Tibial nerve (tissue), 4 donors: ENCODE data around the gene INTS6L. TPM values are rescaled to one million over a fixed set of nuclear protein-coding genes. Genes with fewer than 3 reads are reported as not detected.

Experiments
- DNase-seq, 2 donors: peaks; one replicate each; pipeline ENCODE4 v3.0.0-alpha.2; 2019; ENCODE audit warnings: low spot score in 2 of 2
- H3K27ac ChIP-seq, 4 donors: fragments of 200-600 bp; sonication (generic) in 3 of 4; one replicate each; pipeline ENCODE4 v1.5.1; 2017 to 2019; ENCODE audit warnings: mild to moderate bottlenecking in 1 of 4
- H3K27me3 ChIP-seq, 2 donors: fragments of 200-600 bp; sonication (generic) in 1 of 2; one replicate each; pipeline versions ENCODE4 v1.5.1 to v1.6.0; 2017 to 2019
- H3K36me3 ChIP-seq, 3 donors: fragments of 200-600 bp; sonication (generic); one replicate each; pipeline ENCODE4 v1.5.1; 2018 to 2019
- H3K4me1 ChIP-seq, 4 donors: fragments of 200-600 bp; sonication (generic) in 3 of 4; one replicate each; pipeline ENCODE4 v1.5.1; 2017 to 2019
- H3K4me3 ChIP-seq, 4 donors: fragments of 200-600 bp; sonication (generic) in 3 of 4; one replicate each; pipeline ENCODE4 v1.5.1; 2017 to 2019; ENCODE audit warnings: mild to moderate bottlenecking in 1 of 4, moderate library complexity in 1 of 4
- H3K9me3 ChIP-seq, 4 donors: fragments of 200-600 bp; sonication (generic) in 3 of 4; one replicate each; pipeline ENCODE4 v1.5.1; 2017 to 2019
- CTCF ChIP-seq, 5 experiments: fragments of 200-600 bp in 3 of 5; fragments of 450-650 bp in 2 of 5; sonication (generic) in 3 of 5; IDR thresholded peaks; one replicate each; pipeline ENCODE4 v1.5.1; 2016 to 2019; ENCODE audit warnings: antibody characterized with exemption in 5 of 5, mild to moderate bottlenecking in 3 of 5, moderate library complexity in 2 of 5
- EP300 ChIP-seq, 2 donors: sonication (generic); formaldehyde crosslinking; IDR thresholded peaks; one replicate each; pipeline ENCODE4 v1.6.1; 2017; ENCODE audit warnings: antibody characterized with exemption in 2 of 2, mild to moderate bottlenecking in 1 of 2
- POLR2A ChIP-seq, 2 donors: fragments of 450-650 bp; IDR thresholded peaks; one replicate each; pipeline ENCODE4 v1.6.1; 2017; ENCODE audit warnings: antibody characterized with exemption in 2 of 2, mild to moderate bottlenecking in 2 of 2, moderate library complexity in 2 of 2
- WGBS, 2 donors: methylation state at CpG; one replicate each; pipeline ENCODE4 v1.1.5; 2018; 5-methylcytosine and 5-hydroxymethylcytosine counted together
- total RNA-seq, 4 donors: library from RNA; depleted of rRNA; stranded (reverse); fragments of >200 nt; gene quantifications; one replicate each; pipeline ENCODE4 v1.1.0, GENCODE V29; 2016

The INTS6L gene
- total RNA-seq, 4 donors from 2014 or later, result 12.1 to 34.3 (median 13.9) TPM

- no peak for DNase-seq
- H3K27ac ChIP-seq, result peak overlapping the region in 1 of 4 donors; percentile 20
- WGBS, 2 donors, result 44 to 45% methylated on average over 5 of the region's 5 CpGs
- no peak for TF ChIP-seq POLR2A (IDR thresholded peaks at IDR 0.05)
- no peak for TF ChIP-seq EP300 (IDR thresholded peaks at IDR 0.05)
- TF ChIP-seq CTCF (IDR thresholded peaks at IDR 0.05), result no peak
- peaks cover 0 to 6% of the 10 kb centered on the region in 2 donors for H3K27me3 ChIP-seq
- no peak overlapping the region for H3K4me3 ChIP-seq
- no peaks in the 10 kb centered on the region for H3K36me3 ChIP-seq
- H3K4me1 ChIP-seq, result peaks cover 0 to 6% (median 0%) of the 10 kb centered on the region in 4 donors
- no peaks in the 10 kb centered on the region for H3K9me3 ChIP-seq
Measured at GRCh38 chrX:135544338-135544948, 24.0 kb downstream of the INTS6L start.

GRCh38 chrX:135547767-135548166, 27.3 kb downstream of the INTS6L start:
- Histone ChIP-seq H3K4me3 (no peak overlapping the region), H3K4me1 (peaks cover 0 to 6% (median 0%) of the 10 kb centered on the region in 4 donors), H3K27me3 (peaks cover 0 to 12% of the 10 kb centered on the region in 2 donors), H3K36me3 (no peaks in the 10 kb centered on the region), H3K27ac (no peak overlapping the region), H3K9me3 (no peaks in the 10 kb centered on the region)
- 73 to 79% methylated on average over 4 of the region's 4 CpGs for WGBS, 2 donors
- DNase-seq, result no peak
- no peak for TF ChIP-seq CTCF (IDR thresholded peaks at IDR 0.05)
- no peak for TF ChIP-seq POLR2A (IDR thresholded peaks at IDR 0.05)
- TF ChIP-seq EP300 (IDR thresholded peaks at IDR 0.05), result no peak

- H3K27me3 ChIP-seq, result peaks cover 0 to 12% of the 10 kb centered on the region in 2 donors
- no peak for TF ChIP-seq POLR2A (IDR thresholded peaks at IDR 0.05)
- no peak for TF ChIP-seq CTCF (IDR thresholded peaks at IDR 0.05)
- no peak for TF ChIP-seq EP300 (IDR thresholded peaks at IDR 0.05)
- WGBS, 2 donors, result 63 to 65% methylated on average over 2 of the region's 2 CpGs
- H3K27ac ChIP-seq, result no peak overlapping the region
- H3K9me3 ChIP-seq, result no peaks in the 10 kb centered on the region
- no peaks in the 10 kb centered on the region for H3K36me3 ChIP-seq
- DNase-seq, result no peak
- H3K4me1 ChIP-seq, result no peaks in the 10 kb centered on the region
- no peak overlapping the region for H3K4me3 ChIP-seq
Measured at GRCh38 chrX:135549519-135549918, 29.1 kb downstream of the INTS6L start.

GRCh38 chrX:135556055-135556454, 35.6 kb downstream of the INTS6L start:
- WGBS, 2 donors, result 81 to 89% methylated on average over 3 of the region's 3 CpGs
- H3K4me1 ChIP-seq, result no peaks in the 10 kb centered on the region
- TF ChIP-seq CTCF (IDR thresholded peaks at IDR 0.05) (no peak), POLR2A (IDR thresholded peaks at IDR 0.05) (no peak), EP300 (IDR thresholded peaks at IDR 0.05) (no peak)

GRCh38 chrX:135557344-135557743, 36.9 kb downstream of the INTS6L start:
- peaks cover 0 to 4% (median 0%) of the 10 kb centered on the region in 3 donors for H3K36me3 ChIP-seq
- no peaks in the 10 kb centered on the region for H3K4me1 ChIP-seq
- no peak overlapping the region for H3K27ac ChIP-seq
- DNase-seq, result no peak
- 86 to 88% methylated on average over 2 of the region's 2 CpGs for WGBS, 2 donors
- H3K4me3 ChIP-seq, result no peak overlapping the region
- H3K9me3 ChIP-seq, result no peaks in the 10 kb centered on the region
- no peak for TF ChIP-seq CTCF (IDR thresholded peaks at IDR 0.05)
- TF ChIP-seq EP300 (IDR thresholded peaks at IDR 0.05), result no peak
- no peak for TF ChIP-seq POLR2A (IDR thresholded peaks at IDR 0.05)
- H3K27me3 ChIP-seq, result no peaks in the 10 kb centered on the region

More at GRCh38 chrX:135556055-135556454, 35.6 kb downstream of the INTS6L start:
- H3K9me3 ChIP-seq, result no peaks in the 10 kb centered on the region
- no peaks in the 10 kb centered on the region for H3K27me3 ChIP-seq
- DNase-seq, result no peak
- H3K4me3 ChIP-seq, result no peak overlapping the region
- H3K27ac ChIP-seq, result no peak overlapping the region
- peaks cover 0 to 4% (median 0%) of the 10 kb centered on the region in 3 donors for H3K36me3 ChIP-seq
